ENCODE data around the gene C19orf81. TPM values are rescaled to one million over a fixed set of nuclear protein-coding genes. Genes with fewer than 3 reads are reported as not detected.

C19orf81 gene
- total and polyA plus RNA-seq, 9 of the 15 experiments (the other 6 are each of a cell fraction or from before 2014, with no cell fraction given): 2.5 to 42.9 (median 33.0) TPM; not detected in 4

DNA sequence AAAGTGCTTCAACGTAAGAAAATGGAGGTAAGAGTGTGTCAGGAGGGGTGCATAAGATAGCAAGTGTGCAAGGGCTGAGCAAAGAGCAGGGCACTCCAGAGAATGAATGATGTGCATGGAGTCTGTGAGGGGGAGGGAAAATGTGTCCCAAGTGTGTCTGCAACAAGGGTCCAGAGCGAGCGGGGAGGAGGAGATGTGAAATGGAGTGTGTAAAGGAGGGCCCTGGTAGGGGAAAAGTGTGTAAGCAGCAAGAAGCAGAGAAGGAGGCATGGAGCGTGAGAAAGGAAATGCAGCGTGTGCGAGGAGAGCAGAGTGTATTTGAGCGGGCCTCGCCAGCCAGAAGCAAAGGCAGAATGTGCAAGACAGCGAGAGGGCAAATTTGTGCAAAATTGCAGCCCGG is 11.8 kb downstream of the C19orf81 start (continued):
- TF ChIP-seq, protein P1, sequence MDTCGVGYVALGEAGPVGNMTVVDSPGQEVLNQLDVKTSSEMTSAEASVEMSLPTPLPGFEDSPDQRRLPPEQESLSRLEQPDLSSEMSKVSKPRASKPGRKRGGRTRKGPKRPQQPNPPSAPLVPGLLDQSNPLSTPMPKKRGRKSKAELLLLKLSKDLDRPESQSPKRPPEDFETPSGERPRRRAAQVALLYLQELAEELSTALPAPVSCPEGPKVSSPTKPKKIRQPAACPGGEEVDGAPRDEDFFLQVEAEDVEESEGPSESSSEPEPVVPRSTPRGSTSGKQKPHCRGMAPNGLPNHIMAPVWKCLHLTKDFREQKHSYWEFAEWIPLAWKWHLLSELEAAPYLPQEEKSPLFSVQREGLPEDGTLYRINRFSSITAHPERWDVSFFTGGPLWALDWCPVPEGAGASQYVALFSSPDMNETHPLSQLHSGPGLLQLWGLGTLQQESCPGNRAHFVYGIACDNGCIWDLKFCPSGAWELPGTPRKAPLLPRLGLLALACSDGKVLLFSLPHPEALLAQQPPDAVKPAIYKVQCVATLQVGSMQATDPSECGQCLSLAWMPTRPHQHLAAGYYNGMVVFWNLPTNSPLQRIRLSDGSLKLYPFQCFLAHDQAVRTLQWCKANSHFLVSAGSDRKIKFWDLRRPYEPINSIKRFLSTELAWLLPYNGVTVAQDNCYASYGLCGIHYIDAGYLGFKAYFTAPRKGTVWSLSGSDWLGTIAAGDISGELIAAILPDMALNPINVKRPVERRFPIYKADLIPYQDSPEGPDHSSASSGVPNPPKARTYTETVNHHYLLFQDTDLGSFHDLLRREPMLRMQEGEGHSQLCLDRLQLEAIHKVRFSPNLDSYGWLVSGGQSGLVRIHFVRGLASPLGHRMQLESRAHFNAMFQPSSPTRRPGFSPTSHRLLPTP (IDR thresholded peaks at IDR 0.05; ENCODE audit: borderline replicate concordance, extremely low read depth, insufficient read length): no peak
- TF ChIP-seq SUPT5H (IDR thresholded peaks at IDR 0.05): peak; percentile 72; the same call in 1 of the 2 replicates
- TF ChIP-seq JUNB (CRISPR knock-in tag; conservative IDR thresholded peaks at IDR 0.05): no peak
- TF ChIP-seq POLR2AphosphoS5 (IDR thresholded peaks at IDR 0.05; ENCODE audit: control insufficient read depth, insufficient read depth, low read depth, low read length): peak; percentile 28; the same call in 1 of the 2 replicates
- TF ChIP-seq POLR2B (IDR thresholded peaks at IDR 0.05; ENCODE audit: low read depth, partially characterized antibody): peak; percentile 68
- no peak for TF ChIP-seq ZC3H4 (CRISPR knock-in tag; IDR thresholded peaks at IDR 0.05; ENCODE audit: borderline replicate concordance)
- TF ChIP-seq, protein P2, sequence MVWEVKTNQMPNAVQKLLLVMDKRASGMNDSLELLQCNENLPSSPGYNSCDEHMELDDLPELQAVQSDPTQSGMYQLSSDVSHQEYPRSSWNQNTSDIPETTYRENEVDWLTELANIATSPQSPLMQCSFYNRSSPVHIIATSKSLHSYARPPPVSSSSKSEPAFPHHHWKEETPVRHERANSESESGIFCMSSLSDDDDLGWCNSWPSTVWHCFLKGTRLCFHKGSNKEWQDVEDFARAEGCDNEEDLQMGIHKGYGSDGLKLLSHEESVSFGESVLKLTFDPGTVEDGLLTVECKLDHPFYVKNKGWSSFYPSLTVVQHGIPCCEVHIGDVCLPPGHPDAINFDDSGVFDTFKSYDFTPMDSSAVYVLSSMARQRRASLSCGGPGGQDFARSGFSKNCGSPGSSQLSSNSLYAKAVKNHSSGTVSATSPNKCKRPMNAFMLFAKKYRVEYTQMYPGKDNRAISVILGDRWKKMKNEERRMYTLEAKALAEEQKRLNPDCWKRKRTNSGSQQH (CRISPR knock-in tag; IDR thresholded peaks at IDR 0.05): peak; percentile 49; the same call in 1 of the 2 replicates
- 0 out of 2 replicates have a peak, but pooled peaks have one; percentile 37 for TF ChIP-seq MYNN (IDR thresholded peaks at IDR 0.05)
- TF ChIP-seq MYNN (CRISPR knock-in tag; IDR thresholded peaks at IDR 0.05): no peak
- TF ChIP-seq, protein P3, sequence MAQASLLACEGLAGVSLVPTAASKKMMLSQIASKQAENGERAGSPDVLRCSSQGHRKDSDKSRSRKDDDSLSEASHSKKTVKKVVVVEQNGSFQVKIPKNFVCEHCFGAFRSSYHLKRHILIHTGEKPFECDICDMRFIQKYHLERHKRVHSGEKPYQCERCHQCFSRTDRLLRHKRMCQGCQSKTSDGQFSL (CRISPR knock-in tag; IDR thresholded peaks at IDR 0.05): 0 out of 2 replicates have a peak, but pooled peaks have one; percentile 11
- TF ChIP-seq, protein P3 (tag; IDR thresholded peaks at IDR 0.05): no peak
- no peak for TF ChIP-seq SRF (CRISPR knock-in tag; IDR thresholded peaks at IDR 0.05)
- TF ChIP-seq, protein P4, sequence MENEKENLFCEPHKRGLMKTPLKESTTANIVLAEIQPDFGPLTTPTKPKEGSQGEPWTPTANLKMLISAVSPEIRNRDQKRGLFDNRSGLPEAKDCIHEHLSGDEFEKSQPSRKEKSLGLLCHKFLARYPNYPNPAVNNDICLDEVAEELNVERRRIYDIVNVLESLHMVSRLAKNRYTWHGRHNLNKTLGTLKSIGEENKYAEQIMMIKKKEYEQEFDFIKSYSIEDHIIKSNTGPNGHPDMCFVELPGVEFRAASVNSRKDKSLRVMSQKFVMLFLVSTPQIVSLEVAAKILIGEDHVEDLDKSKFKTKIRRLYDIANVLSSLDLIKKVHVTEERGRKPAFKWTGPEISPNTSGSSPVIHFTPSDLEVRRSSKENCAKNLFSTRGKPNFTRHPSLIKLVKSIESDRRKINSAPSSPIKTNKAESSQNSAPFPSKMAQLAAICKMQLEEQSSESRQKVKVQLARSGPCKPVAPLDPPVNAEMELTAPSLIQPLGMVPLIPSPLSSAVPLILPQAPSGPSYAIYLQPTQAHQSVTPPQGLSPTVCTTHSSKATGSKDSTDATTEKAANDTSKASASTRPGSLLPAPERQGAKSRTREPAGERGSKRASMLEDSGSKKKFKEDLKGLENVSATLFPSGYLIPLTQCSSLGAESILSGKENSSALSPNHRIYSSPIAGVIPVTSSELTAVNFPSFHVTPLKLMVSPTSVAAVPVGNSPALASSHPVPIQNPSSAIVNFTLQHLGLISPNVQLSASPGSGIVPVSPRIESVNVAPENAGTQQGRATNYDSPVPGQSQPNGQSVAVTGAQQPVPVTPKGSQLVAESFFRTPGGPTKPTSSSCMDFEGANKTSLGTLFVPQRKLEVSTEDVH (IDR thresholded peaks at IDR 0.05; ENCODE audit: low read depth, partially characterized antibody): peak; percentile 47
- TF ChIP-seq, protein P5, sequence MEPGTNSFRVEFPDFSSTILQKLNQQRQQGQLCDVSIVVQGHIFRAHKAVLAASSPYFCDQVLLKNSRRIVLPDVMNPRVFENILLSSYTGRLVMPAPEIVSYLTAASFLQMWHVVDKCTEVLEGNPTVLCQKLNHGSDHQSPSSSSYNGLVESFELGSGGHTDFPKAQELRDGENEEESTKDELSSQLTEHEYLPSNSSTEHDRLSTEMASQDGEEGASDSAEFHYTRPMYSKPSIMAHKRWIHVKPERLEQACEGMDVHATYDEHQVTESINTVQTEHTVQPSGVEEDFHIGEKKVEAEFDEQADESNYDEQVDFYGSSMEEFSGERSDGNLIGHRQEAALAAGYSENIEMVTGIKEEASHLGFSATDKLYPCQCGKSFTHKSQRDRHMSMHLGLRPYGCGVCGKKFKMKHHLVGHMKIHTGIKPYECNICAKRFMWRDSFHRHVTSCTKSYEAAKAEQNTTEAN (CRISPR knock-in tag; IDR thresholded peaks at IDR 0.05): peak; percentile 91
- no peak for TF ChIP-seq HDAC3 (IDR thresholded peaks at IDR 0.05; ENCODE audit: borderline replicate concordance, partially characterized antibody)
- TF ChIP-seq, protein P6, sequence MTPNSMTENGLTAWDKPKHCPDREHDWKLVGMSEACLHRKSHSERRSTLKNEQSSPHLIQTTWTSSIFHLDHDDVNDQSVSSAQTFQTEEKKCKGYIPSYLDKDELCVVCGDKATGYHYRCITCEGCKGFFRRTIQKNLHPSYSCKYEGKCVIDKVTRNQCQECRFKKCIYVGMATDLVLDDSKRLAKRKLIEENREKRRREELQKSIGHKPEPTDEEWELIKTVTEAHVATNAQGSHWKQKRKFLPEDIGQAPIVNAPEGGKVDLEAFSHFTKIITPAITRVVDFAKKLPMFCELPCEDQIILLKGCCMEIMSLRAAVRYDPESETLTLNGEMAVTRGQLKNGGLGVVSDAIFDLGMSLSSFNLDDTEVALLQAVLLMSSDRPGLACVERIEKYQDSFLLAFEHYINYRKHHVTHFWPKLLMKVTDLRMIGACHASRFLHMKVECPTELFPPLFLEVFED (CRISPR knock-in tag; conservative IDR thresholded peaks at IDR 0.05): peak; percentile 88
- no peak for TF ChIP-seq DDX20 (tag; IDR thresholded peaks at IDR 0.05; ENCODE audit: low read depth)

Data from K562 (cell line).